ENCODE measurements around the gene SLC10A6. TPM values are rescaled to one million over a fixed set of nuclear protein-coding genes. Genes with fewer than 3 reads are reported as not detected.

Gene SLC10A6
- not detected for total RNA-seq

DNA sequence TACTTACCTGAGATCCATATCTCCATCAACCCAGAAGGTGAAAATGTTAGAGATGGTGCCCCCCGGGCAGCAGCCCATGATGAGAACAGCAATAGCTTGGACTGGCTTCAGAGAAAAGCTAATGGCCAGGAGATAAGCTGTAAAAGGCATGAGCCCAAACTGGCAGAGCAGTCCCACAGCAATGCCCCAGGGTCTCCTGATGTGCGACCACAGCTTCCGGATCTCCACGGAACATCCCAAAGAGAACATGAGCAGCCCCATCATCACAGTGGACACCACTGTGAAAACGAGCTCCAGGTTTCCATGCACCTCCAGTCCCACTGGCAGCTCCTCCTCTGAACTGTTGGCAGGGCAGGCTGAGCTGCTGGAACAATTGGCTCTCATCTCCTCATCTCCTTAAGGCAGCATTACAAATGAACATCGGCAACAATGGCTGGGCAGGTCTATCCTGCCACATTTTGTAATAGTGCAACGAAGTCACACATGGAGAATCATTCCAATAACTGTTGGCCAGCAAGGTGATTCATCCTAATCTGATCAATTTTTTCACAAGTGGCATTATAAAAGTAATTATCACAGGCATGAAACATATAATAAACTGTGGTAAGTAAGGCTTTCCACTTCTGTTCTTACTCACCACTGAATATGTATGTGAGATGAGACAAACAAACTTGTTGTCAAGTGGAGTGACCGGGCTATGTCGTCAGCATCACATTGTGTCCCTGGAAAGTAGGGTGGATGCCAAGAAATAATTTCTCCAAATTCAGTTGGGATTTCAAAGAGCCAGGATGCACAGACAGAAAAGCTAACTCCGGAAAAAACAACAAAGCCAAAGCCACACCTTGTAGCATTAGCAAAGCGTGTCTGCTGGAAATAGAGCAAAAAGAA, at the start of gene SLC10A6:
Gene SLC10A6, minus strand, starts transcription at position 653 of the 888 bp plus-strand sequence. Its CDS starts 269 bp downstream, at position 384.
- CTCF ChIA-PET: no interaction called here

GRCh38 chr4:86898562-86898961, 49.4 kb upstream of the SLC10A6 start:
- POLR2A ChIA-PET: no interaction called here
- no peaks in the 10 kb centered on the region for H3K9me3 Mint-ChIP-seq (ENCODE audit: insufficient read depth)
- H3K27ac Mint-ChIP-seq: no peak overlapping the region
- H3K36me3 Mint-ChIP-seq (ENCODE audit: low read depth): no peaks in the 10 kb centered on the region
- DNase-seq (no peak), ATAC-seq (no peak)
- H3K4me1 Mint-ChIP-seq (ENCODE audit: low read depth): no peaks in the 10 kb centered on the region
- CTCF ChIA-PET: interaction anchor here (2.0 kb wide), 1 partner anchor 400 kb away, joined by 5 read pairs; no protein-coding TSS in a partner anchor
- H3K4me3 Mint-ChIP-seq: no peak overlapping the region
- peaks cover 5% of the 10 kb centered on the region for H3K27me3 Mint-ChIP-seq (ENCODE audit: low read depth)

More for the DNA sequence above, at the start of gene SLC10A6:
- Mint-ChIP-seq H3K4me3 (no peak within 1 kb of the TSS), H3K27me3 (ENCODE audit: low read depth) (no peaks in the 10 kb centered on the region), H3K4me1 (ENCODE audit: low read depth) (no peaks in the 10 kb centered on the region), H3K27ac (no peak within 1 kb of the TSS), H3K36me3 (ENCODE audit: low read depth) (no peaks in the 10 kb centered on the region), H3K9me3 (ENCODE audit: insufficient read depth) (no peaks in the 10 kb centered on the region)
- POLR2A ChIA-PET: no interaction called here
- ATAC-seq (no peak), DNase-seq (no peak)

DNA sequence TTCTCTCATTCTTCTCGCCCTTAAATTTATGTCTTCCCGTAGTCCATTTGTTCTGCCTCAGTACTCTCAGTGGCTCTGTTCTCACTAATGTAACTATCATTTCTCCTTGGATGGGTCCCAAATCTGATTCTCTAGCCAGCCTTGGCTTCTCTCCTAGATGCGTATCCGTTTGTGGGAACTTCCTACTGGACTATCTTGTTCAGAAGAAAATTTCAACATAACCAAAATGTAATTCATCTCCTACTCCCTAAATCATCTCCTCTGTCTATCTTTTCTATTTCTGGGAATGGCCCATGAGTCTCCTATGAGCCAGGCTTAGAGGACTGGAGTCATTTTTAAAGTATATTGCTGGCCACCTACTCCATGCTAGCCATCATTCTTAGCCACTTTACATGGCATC, 47.4 kb upstream of the SLC10A6 start:
- H3K36me3 Mint-ChIP-seq (ENCODE audit: low read depth): no peaks in the 10 kb centered on the region
- ATAC-seq (no peak), DNase-seq (no peak)
- no peak overlapping the region for H3K4me3 Mint-ChIP-seq
- CTCF ChIA-PET: interaction anchor here (1.4 to 2.5 kb wide), 2 partner anchors 399 to 402 kb away, joined by 4 to 31 read pairs; no protein-coding TSS in a partner anchor
- no peak overlapping the region for H3K27ac Mint-ChIP-seq
- POLR2A ChIA-PET: no interaction called here
- H3K27me3 Mint-ChIP-seq (ENCODE audit: low read depth): peaks cover 9% of the 10 kb centered on the region
- peaks cover 2% of the 10 kb centered on the region for H3K4me1 Mint-ChIP-seq (ENCODE audit: low read depth)
- H3K9me3 Mint-ChIP-seq (ENCODE audit: insufficient read depth): no peaks in the 10 kb centered on the region

- ATAC-seq: no peak
- H3K27me3 Mint-ChIP-seq (ENCODE audit: low read depth): peaks cover 16% of the 10 kb centered on the region
- peaks cover 3% of the 10 kb centered on the region for H3K4me1 Mint-ChIP-seq (ENCODE audit: low read depth)
- CTCF ChIA-PET: interaction anchor here (1.0 to 2.5 kb wide), 6 partner anchors 8 to 403 kb away, joined by 3 to 31 read pairs (median 6); no protein-coding TSS in a partner anchor
- no peak overlapping the region for H3K27ac Mint-ChIP-seq
- no peak overlapping the region for H3K4me3 Mint-ChIP-seq
- DNase-seq: peak; percentile 26
- POLR2A ChIA-PET: no interaction called here
- no peaks in the 10 kb centered on the region for H3K9me3 Mint-ChIP-seq (ENCODE audit: insufficient read depth)
- H3K36me3 Mint-ChIP-seq (ENCODE audit: low read depth): no peaks in the 10 kb centered on the region
Measured at GRCh38 chr4:86895692-86896488, 46.7 kb upstream of the SLC10A6 start.

GRCh38 chr4:86894455-86894854, 45.3 kb upstream of the SLC10A6 start:
- Mint-ChIP-seq H3K27me3 (ENCODE audit: low read depth) (peaks cover 21% of the 10 kb centered on the region), H3K4me1 (ENCODE audit: low read depth) (peaks cover 3% of the 10 kb centered on the region), H3K36me3 (ENCODE audit: low read depth) (no peaks in the 10 kb centered on the region), H3K4me3 (no peak overlapping the region), H3K27ac (no peak overlapping the region), H3K9me3 (ENCODE audit: insufficient read depth) (no peaks in the 10 kb centered on the region)
- ChIA-PET CTCF (interaction anchor here (1.0 to 1.6 kb wide), 6 partner anchors 9 to 402 kb away, joined by 3 to 18 read pairs (median 4); no protein-coding TSS in a partner anchor), POLR2A (no interaction called here)
- DNase-seq (no peak), ATAC-seq (no peak)

GRCh38 chr4:86893136-86893535, 44.0 kb upstream of the SLC10A6 start:
- CTCF ChIA-PET: interaction anchor here (0.7 to 2.0 kb wide), 3 partner anchors 394 to 397 kb away, joined by 3 to 8 read pairs (median 5); no protein-coding TSS in a partner anchor
- peaks cover 21% of the 10 kb centered on the region for H3K27me3 Mint-ChIP-seq (ENCODE audit: low read depth)
- no peak for ATAC-seq
- peak overlapping the region; percentile 69 for H3K4me3 Mint-ChIP-seq
- POLR2A ChIA-PET: no interaction called here
- H3K36me3 Mint-ChIP-seq (ENCODE audit: low read depth): no peaks in the 10 kb centered on the region
- peaks cover 3% of the 10 kb centered on the region for H3K4me1 Mint-ChIP-seq (ENCODE audit: low read depth)
- no peak overlapping the region for H3K27ac Mint-ChIP-seq
- DNase-seq: no peak
- H3K9me3 Mint-ChIP-seq (ENCODE audit: insufficient read depth): no peaks in the 10 kb centered on the region

DNA sequence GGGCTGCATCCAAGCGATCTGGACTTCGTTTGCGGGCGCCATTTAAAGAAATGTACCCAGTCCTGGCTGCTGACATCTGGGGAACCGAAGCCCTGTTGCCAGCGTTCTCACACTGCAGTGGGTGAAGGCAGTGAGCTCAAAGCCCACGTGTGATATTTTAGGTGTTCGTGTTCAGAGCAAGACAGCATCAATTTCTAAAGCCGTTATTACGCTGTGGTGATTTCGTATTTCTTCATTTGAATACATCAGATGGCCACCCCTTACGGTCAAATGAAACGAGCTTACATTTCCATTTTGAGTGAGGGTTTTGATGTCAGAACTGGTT, 43.4 kb upstream of the SLC10A6 start:
- ATAC-seq (no peak), DNase-seq (no peak)
- Mint-ChIP-seq H3K27me3 (ENCODE audit: low read depth) (peaks cover 21% of the 10 kb centered on the region), H3K4me3 (peak overlapping the region; percentile 69), H3K27ac (no peak overlapping the region), H3K4me1 (ENCODE audit: low read depth) (peaks cover 3% of the 10 kb centered on the region), H3K36me3 (ENCODE audit: low read depth) (no peaks in the 10 kb centered on the region), H3K9me3 (ENCODE audit: insufficient read depth) (no peaks in the 10 kb centered on the region)
- ChIA-PET POLR2A (no interaction called here), CTCF (interaction anchor here (0.7 to 2.0 kb wide), 3 partner anchors 394 to 397 kb away, joined by 3 to 8 read pairs (median 5); no protein-coding TSS in a partner anchor)

GRCh38 chr4:86891762-86892635, 42.8 kb upstream of the SLC10A6 start, which contains the start of gene C4orf36:
Gene C4orf36 (minus strand): TSS chr4:86892422. CDS start chr4:86891520, 902 bp downstream.
- ChIA-PET POLR2A (no interaction called here), CTCF (interaction anchor here (1.2 to 2.0 kb wide), 2 partner anchors 393 to 396 kb away, joined by 5 to 8 read pairs; no protein-coding TSS in a partner anchor)
- peak within 1 kb of the TSS; percentile 72 for H3K4me3 Mint-ChIP-seq
- peaks cover 21% of the 10 kb centered on the region for H3K27me3 Mint-ChIP-seq (ENCODE audit: low read depth)
- DNase-seq (peak; percentile 38), ATAC-seq (peak; percentile 76)
- H3K4me1 Mint-ChIP-seq (ENCODE audit: low read depth): peaks cover 3% of the 10 kb centered on the region
- no peaks in the 10 kb centered on the region for H3K9me3 Mint-ChIP-seq (ENCODE audit: insufficient read depth)
- no peak within 1 kb of the TSS for H3K27ac Mint-ChIP-seq
- H3K36me3 Mint-ChIP-seq (ENCODE audit: low read depth): no peaks in the 10 kb centered on the region

GRCh38 chr4:86890790-86891189, 41.6 kb upstream of the SLC10A6 start:
- Mint-ChIP-seq H3K4me1 (ENCODE audit: low read depth) (peaks cover 3% of the 10 kb centered on the region), H3K4me3 (peak overlapping the region; percentile 46)
- CTCF ChIA-PET: no interaction called here

DNA sequence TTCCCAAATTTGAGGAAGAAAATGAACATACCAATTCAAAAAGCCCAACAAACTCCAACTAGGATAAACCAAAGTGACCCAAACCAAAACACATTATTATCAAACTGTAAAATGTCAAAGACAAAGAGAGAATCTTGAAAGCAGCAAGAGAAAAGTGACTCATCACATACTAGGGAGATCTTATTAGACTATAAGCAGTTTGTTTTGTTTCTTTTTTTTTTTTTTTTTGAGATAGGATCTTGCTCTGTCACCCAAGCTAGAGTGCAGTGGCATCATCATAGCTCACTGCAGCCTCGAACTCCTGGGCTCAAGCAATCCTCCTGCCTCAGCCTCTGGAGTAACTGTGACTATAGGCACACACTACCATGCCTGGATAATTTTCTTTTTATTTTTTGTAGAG, 30.5 kb upstream of the SLC10A6 start:
- DNase-seq: no peak
- no peak overlapping the region for H3K4me3 Mint-ChIP-seq
- peaks cover 6% of the 10 kb centered on the region for H3K9me3 Mint-ChIP-seq (ENCODE audit: insufficient read depth)
- H3K36me3 Mint-ChIP-seq (ENCODE audit: low read depth): no peaks in the 10 kb centered on the region
- no peaks in the 10 kb centered on the region for H3K4me1 Mint-ChIP-seq (ENCODE audit: low read depth)
- H3K27me3 Mint-ChIP-seq (ENCODE audit: low read depth): no peaks in the 10 kb centered on the region
- no peak for ATAC-seq
- ChIA-PET POLR2A (no interaction called here), CTCF (no interaction called here)
- no peak overlapping the region for H3K27ac Mint-ChIP-seq

More at GRCh38 chr4:86890790-86891189, 41.6 kb upstream of the SLC10A6 start:
- peaks cover 21% of the 10 kb centered on the region for H3K27me3 Mint-ChIP-seq (ENCODE audit: low read depth)
- H3K36me3 Mint-ChIP-seq (ENCODE audit: low read depth): no peaks in the 10 kb centered on the region
- DNase-seq (no peak), ATAC-seq (no peak)
- no peak overlapping the region for H3K27ac Mint-ChIP-seq
- POLR2A ChIA-PET: no interaction called here
- H3K9me3 Mint-ChIP-seq (ENCODE audit: insufficient read depth): no peaks in the 10 kb centered on the region

DNA sequence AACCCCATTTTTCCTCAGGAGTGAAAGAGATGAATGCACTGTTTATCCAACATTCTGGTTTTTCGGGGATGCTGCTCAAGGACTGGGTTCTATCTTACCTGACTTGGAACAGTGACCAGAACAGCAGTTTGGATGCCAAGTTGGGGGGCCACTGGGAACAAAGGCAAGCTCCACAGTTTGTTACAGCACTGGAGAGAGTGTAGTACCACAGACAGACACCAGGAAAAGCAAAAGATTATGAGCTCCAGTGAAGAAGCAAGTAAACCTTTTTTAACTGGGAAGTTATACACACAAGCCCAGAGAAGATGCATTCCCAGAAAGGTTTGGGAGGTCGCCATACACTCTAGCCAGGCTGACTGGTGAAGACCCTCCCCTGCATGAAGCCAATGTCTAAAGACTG, 29.5 kb upstream of the SLC10A6 start:
- ChIA-PET POLR2A (no interaction called here), CTCF (no interaction called here)
- Mint-ChIP-seq H3K9me3 (ENCODE audit: insufficient read depth) (peaks cover 6% of the 10 kb centered on the region), H3K27me3 (ENCODE audit: low read depth) (no peaks in the 10 kb centered on the region), H3K4me1 (ENCODE audit: low read depth) (no peaks in the 10 kb centered on the region), H3K36me3 (ENCODE audit: low read depth) (no peaks in the 10 kb centered on the region), H3K27ac (no peak overlapping the region), H3K4me3 (no peak overlapping the region)
- DNase-seq (no peak), ATAC-seq (no peak)

Measured in activated CD8-positive, alpha-beta T cell treated with anti-CD3 and anti-CD28 coated beads, Interleukin-2, amount 10 ng/mL, durations not matched to agents 7 days and 5 days (primary cell).